H1 (cell line): ENCODE data around the gene GRID2.

Source experiments
- BRCA1 ChIP-seq: IDR thresholded peaks from 2 replicates; pipeline ENCODE4 v1.6.1; 2012; ENCODE audit warnings: low read depth, low read length, improper control_type of control experiment
- CTCF ChIP-seq, 3 experiments: IDR thresholded peaks; 1 replicate in 2 of 3; 2 replicates in 1 of 3; pipeline versions ENCODE4 v1.5.1 to v1.6.1; 2011; ENCODE audit warnings: low read length in 3 of 3, mild to moderate bottlenecking in 3 of 3, inconsistent platforms in 2 of 3, low read depth in 1 of 3, moderate library complexity in 1 of 3; ENCODE audit not compliant: insufficient read depth in 1 of 3; ENCODE audit errors: control extremely low read depth in 1 of 3
- E2F6 ChIP-seq: IDR thresholded peaks from 2 replicates; pipeline ENCODE4 v1.6.1; 2012; ENCODE audit warnings: inconsistent platforms
- EP300 ChIP-seq, 2 experiments: IDR thresholded peaks; 1 replicate in 1 of 2; 2 replicates in 1 of 2; pipeline ENCODE4 v1.6.1; 2011 to 2012; ENCODE audit warnings: low read depth in 2 of 2, low read length in 2 of 2, mild to moderate bottlenecking in 2 of 2, borderline replicate concordance in 1 of 2, inconsistent platforms in 1 of 2, moderate library complexity in 1 of 2
- EZH2 ChIP-seq: fragments of 200-600 bp; sonication (generic); IDR thresholded peaks from 2 replicates; pipeline ENCODE4 v1.7.1; 2012; ENCODE audit warnings: low read depth, mild to moderate bottlenecking, moderate library complexity, low read length, inconsistent platforms; ENCODE audit not compliant: severe bottlenecking
- JUN ChIP-seq: IDR thresholded peaks from 2 replicates; pipeline ENCODE4 v1.6.1; 2011; ENCODE audit warnings: low read depth, mild to moderate bottlenecking, improper control_type of control experiment, low read length
- MAFK ChIP-seq: IDR thresholded peaks from 2 replicates; pipeline ENCODE4 v1.6.1; 2012; ENCODE audit warnings: low read depth, mild to moderate bottlenecking, improper control_type of control experiment, low read length
- MAX ChIP-seq: IDR thresholded peaks from 2 replicates; pipeline ENCODE4 v1.6.1; 2012; ENCODE audit warnings: inconsistent platforms
- POLR2A ChIP-seq, 2 experiments: IDR thresholded peaks; 1 replicate in 1 of 2; 2 replicates in 1 of 2; pipeline ENCODE4 v1.6.1; 2011; ENCODE audit warnings: low read depth in 2 of 2, low read length in 2 of 2, mild to moderate bottlenecking in 2 of 2; ENCODE audit errors: control extremely low read depth in 1 of 2
- POU5F1 ChIP-seq: IDR thresholded peaks from 2 replicates; pipeline ENCODE4 v1.6.1; 2011; ENCODE audit warnings: low read depth, mild to moderate bottlenecking, low read length, moderate library complexity
- RAD21 ChIP-seq, 2 experiments: IDR thresholded peaks in 1 of 2; conservative IDR thresholded peaks in 1 of 2; 2 replicates each; pipeline ENCODE4 v1.6.1; 2011; ENCODE audit warnings: low read depth in 2 of 2, low read length in 2 of 2, improper control_type of control experiment in 1 of 2, inconsistent platforms in 1 of 2, mild to moderate bottlenecking in 1 of 2, moderate library complexity in 1 of 2
- RFX5 ChIP-seq: IDR thresholded peaks from 2 replicates; pipeline ENCODE4 v1.6.1; 2011; ENCODE audit warnings: low read depth, low read length, improper control_type of control experiment, borderline replicate concordance
- SAP30 ChIP-seq: fragments of 300-600 bp; sonication (generic); IDR thresholded peaks from 2 replicates; pipeline ENCODE4 v1.7.1; 2012; ENCODE audit warnings: low read length, moderate library complexity, mild to moderate bottlenecking, inconsistent platforms; ENCODE audit not compliant: insufficient read depth, insufficient replicate concordance
- YY1 ChIP-seq: IDR thresholded peaks from 2 replicates; pipeline ENCODE4 v1.6.1; 2011; ENCODE audit warnings: low read depth, mild to moderate bottlenecking, low read length

GRCh38 chr4:92629302-92629701 is 325.5 kb downstream of the GRID2 start:
- TF ChIP-seq POLR2A (IDR thresholded peaks at IDR 0.05; ENCODE audit: control extremely low read depth in 1 of 2, low read depth in 2 of 2, low read length in 2 of 2): no peak
- no peak for TF ChIP-seq BRCA1
- TF ChIP-seq CTCF (IDR thresholded peaks at IDR 0.05; ENCODE audit: control extremely low read depth in 1 of 3, insufficient read depth in 1 of 3, low read depth in 1 of 3, low read length in 3 of 3): no peak
- no peak for TF ChIP-seq SAP30
- no peak for TF ChIP-seq EZH2
- no peak for TF ChIP-seq MAX
- TF ChIP-seq YY1: no peak
- no peak for TF ChIP-seq POU5F1
- no peak for TF ChIP-seq MAFK
- TF ChIP-seq RAD21 (IDR thresholded peaks at IDR 0.05 in 1 of 2, conservative IDR thresholded peaks at IDR 0.05 in 1 of 2; ENCODE audit: low read depth in 2 of 2, low read length in 2 of 2): no peak
- TF ChIP-seq E2F6: no peak
- no peak for TF ChIP-seq RFX5
- no peak for TF ChIP-seq JUN
- no peak for TF ChIP-seq EP300 (IDR thresholded peaks at IDR 0.05; ENCODE audit: borderline replicate concordance in 1 of 2, low read depth in 2 of 2, low read length in 2 of 2)
